Measurements from ENCODE around the gene THOC1. TPM values are rescaled to one million over a fixed set of nuclear protein-coding genes. Genes with fewer than 3 reads are reported as not detected.

The THOC1 gene
- total and polyA plus RNA-seq, 2 of the 8 experiments (the other 6 are each of a cell fraction or from before 2014, with no cell fraction given): 19.1 to 66.4 TPM

- FAIRE-seq (no peak), DNase-seq (ENCODE audit: low read depth in 1 of 2, low spot score in 2 of 2) (no peak)
- Histone ChIP-seq H3K27ac (ENCODE audit: low read depth, low read length) (no peak overlapping the region), H3K9me3 (ENCODE audit: insufficient read depth in 2 of 2, low read depth in 1 of 2, low read length in 1 of 2) (no peaks in the 10 kb centered on the region), H3K4ac (replicated peaks; ENCODE audit: insufficient read length, low read depth, low read length) (no peak overlapping the region), H3K27me3 (replicated peaks in 1 of 4; ENCODE audit: control insufficient read depth in 3 of 4, extremely low read depth in 1 of 4, insufficient read depth in 3 of 4, low read length in 3 of 4) (no peaks in the 10 kb centered on the region), H2AFZ (ENCODE audit: low read length) (no peak overlapping the region), H2BK12ac (ENCODE audit: low read depth, low read length) (no peak overlapping the region), H4K91ac (replicated peaks; ENCODE audit: insufficient read length, low read length) (no peak overlapping the region), H3K23me2 (ENCODE audit: low read depth, low read length) (no peaks in the 10 kb centered on the region), H4K8ac (ENCODE audit: extremely low read depth, insufficient read depth, low read length) (no peak overlapping the region), H3K79me1 (ENCODE audit: low read depth, low read length) (peaks cover 2% of the 10 kb centered on the region; the same call in 1 of the 2 replicates), H3K79me2 (ENCODE audit: control insufficient read depth in 1 of 2, insufficient read depth in 2 of 2, low read length in 2 of 2) (peaks cover 0 to 17% of the 10 kb centered on the region in 2 experiments; a peak in 2 of 4 replicates), H3K36me3 (ENCODE audit: control insufficient read depth in 2 of 4, insufficient read depth in 4 of 4, low read length in 3 of 4) (peaks cover 2 to 37% (median 11%) of the 10 kb centered on the region in 4 experiments; a peak in 5 of 8 replicates), H3K9ac (replicated peaks in 1 of 4; ENCODE audit: extremely low read depth in 1 of 4, low read depth in 3 of 4, low read length in 3 of 4) (no peak overlapping the region), H2BK20ac (ENCODE audit: low read length) (no peak overlapping the region), H4K20me1 (replicated peaks in 1 of 2; ENCODE audit: control insufficient read depth in 1 of 2, insufficient read depth in 2 of 2, low read length in 2 of 2) (peaks cover 0 to 4% of the 10 kb centered on the region in 2 experiments), H3K23ac (ENCODE audit: insufficient read length) (no peak overlapping the region), H3K4me3 (ENCODE audit: extremely low read depth in 1 of 4, insufficient read depth in 2 of 4, low read depth in 3 of 4, low read length in 4 of 4) (no peak overlapping the region), H3K4me1 (replicated peaks in 1 of 4; ENCODE audit: control insufficient read depth in 3 of 4, insufficient read depth in 4 of 4, low read length in 3 of 4) (no peaks in the 10 kb centered on the region), H3K18ac (ENCODE audit: extremely low read depth, low read length) (no peak overlapping the region), H3K4me2 (ENCODE audit: insufficient read depth in 1 of 2, low read depth in 2 of 2, low read length in 2 of 2) (no peak overlapping the region), H2BK120ac (replicated peaks; ENCODE audit: low read depth, low read length) (no peak overlapping the region), H4K5ac (ENCODE audit: insufficient read length, low read depth, low read length) (no peak overlapping the region), H2AK5ac (ENCODE audit: low read depth, low read length) (no peak overlapping the region), H3K56ac (replicated peaks; ENCODE audit: insufficient read length, low read depth, low read length) (no peak overlapping the region), H2BK15ac (ENCODE audit: low read length) (no peak overlapping the region), H3K14ac (ENCODE audit: insufficient read length) (no peak overlapping the region), H2BK5ac (ENCODE audit: low read depth, low read length) (no peak overlapping the region)
- ChIA-PET POLR2A (ENCODE audit: partially characterized antibody) (no interaction called here), CTCF (ENCODE audit: partially characterized antibody) (no interaction called here)
- TF ChIP-seq MAX (IDR thresholded peaks at IDR 0.05) (no peak), RXRA (IDR thresholded peaks at IDR 0.05; ENCODE audit: insufficient read depth, low read depth, low read length) (no peak), CHD1 (IDR thresholded peaks at IDR 0.05; ENCODE audit: low read depth, low read length) (no peak), EP300 (IDR thresholded peaks at IDR 0.05; ENCODE audit: borderline replicate concordance in 1 of 2, low read depth in 2 of 2, low read length in 2 of 2) (no peak), ATF2 (IDR thresholded peaks at IDR 0.05; ENCODE audit: low read length) (no peak)
Observed at GRCh38 chr18:181711-182110, 86.1 kb downstream of the THOC1 start.

All from H1 (cell line).